EL (cell line): ENCODE data around the gene HIBCH.
"Not testable (repeated sequence)": the region's sequence is repeated elsewhere in the genome, so short reads cannot be mapped to it uniquely, and the experiment has no call there.

ENCODE experiments used
- DNase-seq: peaks from one replicate; pipeline ENCODE4 v3.0.0-alpha.2; 2016

Gene HIBCH

DNA sequence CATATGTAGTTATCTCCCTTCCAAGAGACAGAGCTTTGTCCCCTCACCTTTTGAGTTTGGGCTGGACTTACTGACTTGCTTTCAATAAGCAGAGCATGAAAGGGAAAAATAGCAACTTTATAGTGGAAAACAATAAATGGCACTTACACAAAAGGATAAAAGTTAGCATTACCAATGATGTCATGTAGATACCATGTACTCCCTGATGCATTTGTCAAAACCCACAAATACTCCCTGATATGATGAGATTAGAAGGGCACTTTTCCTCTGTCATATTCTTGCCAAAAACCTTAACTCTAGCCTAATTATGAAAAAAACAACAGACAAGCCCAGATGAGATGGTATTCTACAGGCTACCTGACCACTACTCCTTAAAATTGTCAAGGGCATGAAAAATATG lies 16.0 kb downstream of the HIBCH start:
- DNase-seq = peak; percentile 5

DNA sequence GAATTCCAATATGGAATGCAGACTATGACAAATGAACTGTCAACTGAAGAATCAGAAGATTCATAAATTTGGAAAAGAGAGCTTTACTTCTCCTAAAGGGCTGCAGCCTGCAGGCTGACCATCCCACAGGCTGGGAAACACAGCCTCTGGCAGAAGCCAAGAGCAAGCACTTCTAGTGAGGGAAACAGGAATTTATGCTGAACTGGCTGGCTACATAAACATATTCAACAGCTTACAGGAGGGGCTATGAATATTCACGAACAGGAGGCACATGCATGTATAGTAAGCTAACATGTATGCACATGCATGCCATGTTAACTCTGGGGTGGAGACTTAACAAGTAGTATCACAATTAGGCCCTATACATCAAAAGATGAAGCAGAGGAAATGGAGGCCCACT lies 17.6 kb downstream of the HIBCH start:
- no peak for DNase-seq

DNA sequence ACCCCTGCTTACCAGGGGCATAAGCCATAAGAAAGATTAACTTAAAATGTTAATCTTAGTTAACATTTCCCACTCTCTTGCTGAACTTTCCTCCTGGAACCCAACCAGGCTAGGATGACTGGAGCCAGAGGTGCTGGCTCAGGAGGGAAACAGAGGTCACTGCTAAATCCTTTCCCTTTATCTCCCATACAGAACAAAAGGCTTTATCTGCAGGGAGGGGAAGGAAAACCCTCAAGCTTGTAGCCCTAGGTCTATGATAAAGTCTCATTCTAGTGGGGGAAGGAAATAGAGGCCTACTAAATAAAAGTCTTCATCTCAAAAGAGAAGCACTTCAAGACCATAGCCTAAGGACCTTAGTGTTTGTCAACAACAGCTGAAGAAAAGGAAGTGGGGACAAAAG lies 18.6 kb downstream of the HIBCH start:
- DNase-seq = no peak

DNA sequence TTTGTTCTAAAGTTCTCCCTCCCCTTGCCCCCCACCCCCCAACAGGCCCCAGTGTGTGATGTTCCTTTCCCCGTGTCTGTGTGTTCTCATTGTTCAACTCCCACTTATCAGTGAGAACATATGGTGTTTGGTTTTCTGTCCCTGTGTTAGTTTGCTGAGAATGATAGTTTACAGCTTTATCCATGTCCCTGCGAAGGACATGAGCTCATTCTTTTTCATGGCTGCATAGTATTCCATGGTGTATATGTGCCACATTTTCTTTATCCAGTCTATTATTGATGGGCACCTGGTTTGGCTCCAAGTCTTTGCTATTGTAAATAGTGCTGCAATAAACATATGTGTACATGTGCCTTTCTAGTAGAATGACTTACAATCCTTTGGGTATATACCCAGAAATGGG lies 21.7 kb downstream of the HIBCH start:
- not testable (repeated sequence) for DNase-seq

DNA sequence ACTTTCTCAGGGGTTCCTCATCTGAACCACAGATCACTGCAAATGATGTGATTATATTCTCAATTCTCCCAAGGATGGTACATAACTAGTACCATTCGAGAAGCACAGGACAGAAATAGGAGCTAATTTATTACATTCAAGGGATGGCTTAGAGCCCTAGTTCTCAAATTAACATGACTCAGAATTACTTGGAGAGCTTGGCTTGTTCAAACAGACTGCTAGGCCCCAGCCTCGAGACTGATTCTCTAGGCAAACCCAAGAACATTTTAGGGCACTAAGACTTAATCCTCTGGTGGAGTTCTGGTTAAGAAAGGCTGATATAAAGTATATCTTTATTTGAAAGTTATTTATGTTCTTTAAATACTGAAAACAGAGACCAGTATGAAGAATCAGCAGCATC lies 35.8 kb downstream of the HIBCH start:
- no peak for DNase-seq

DNA sequence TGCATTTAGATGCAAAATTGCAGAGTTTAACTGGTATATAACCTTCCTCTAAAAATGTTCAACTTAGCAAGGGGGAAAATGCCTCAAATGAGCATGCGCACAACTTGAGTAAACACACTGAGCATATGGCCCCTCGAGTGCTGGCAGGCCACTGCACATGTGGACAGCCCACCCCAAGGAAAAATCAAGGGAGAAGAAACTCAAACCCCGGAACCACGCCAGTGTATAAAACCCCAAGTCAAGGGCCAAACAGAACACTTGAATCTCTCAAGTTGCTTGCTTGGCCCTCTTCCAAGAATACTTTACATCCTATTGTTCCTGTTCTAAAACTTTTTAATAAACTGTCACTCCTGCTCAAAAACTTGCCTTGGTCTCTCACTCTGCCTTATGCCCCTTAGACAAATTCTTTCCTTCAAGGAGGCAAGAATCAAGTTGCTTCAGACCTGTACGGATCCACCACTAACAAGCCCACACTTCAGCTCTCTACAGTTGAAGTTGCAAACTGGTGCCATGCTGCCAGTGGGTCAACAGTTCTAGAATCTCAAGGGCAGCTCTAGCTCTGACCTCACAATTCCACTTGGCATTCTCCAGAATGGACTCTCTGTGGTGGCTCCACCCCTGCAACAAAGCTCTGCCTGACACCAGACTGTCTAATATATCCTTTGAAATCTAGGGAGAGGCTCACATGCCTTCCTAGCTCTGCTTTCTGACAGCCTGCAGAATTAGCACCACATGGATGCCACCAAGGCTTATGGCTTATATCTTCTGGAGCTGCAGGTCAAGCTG lies 38.9 kb downstream of the HIBCH start:
- no peak for DNase-seq

DNA sequence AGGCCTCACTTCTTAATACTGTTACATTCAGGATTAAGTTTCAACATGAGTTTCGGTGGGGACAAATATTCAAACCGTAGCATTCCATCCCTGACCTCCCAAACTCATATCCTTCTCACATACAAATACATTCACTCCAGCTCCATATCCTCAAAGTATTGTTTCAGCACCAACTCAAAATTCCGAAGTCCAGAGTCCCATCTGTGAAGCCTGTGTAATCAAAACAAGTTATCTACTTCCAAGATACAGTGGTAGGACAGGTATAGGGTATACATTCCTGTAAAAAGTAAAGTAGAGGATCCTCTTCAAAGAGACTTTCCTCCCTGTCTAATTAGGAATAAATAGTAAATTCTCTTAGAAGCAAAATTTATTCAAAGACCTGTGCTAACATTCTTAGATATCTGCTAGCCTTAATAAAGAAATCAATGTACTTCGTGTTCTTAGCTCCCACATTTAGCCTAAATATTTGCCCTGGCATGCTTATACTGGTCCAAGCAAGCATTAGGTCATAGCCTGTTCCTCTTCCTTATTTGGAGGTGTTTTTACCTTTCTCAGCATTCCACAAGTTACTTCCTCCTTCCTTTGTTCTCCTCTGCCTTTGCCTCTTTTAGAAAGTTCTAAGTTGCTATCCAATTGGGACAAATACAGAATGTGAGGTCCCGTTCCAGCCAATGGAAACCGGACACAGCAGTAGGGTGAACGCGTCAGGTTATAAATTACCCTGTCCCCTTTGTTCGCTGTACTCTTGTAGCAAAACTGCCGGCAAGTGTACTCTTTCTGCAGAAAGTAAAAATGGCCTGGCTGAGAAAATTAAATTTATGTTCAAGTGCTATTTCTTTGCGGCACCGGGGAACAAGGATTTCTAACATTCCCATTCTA lies 40.1 kb downstream of the HIBCH start:
- DNase-seq = not testable (repeated sequence)

DNA sequence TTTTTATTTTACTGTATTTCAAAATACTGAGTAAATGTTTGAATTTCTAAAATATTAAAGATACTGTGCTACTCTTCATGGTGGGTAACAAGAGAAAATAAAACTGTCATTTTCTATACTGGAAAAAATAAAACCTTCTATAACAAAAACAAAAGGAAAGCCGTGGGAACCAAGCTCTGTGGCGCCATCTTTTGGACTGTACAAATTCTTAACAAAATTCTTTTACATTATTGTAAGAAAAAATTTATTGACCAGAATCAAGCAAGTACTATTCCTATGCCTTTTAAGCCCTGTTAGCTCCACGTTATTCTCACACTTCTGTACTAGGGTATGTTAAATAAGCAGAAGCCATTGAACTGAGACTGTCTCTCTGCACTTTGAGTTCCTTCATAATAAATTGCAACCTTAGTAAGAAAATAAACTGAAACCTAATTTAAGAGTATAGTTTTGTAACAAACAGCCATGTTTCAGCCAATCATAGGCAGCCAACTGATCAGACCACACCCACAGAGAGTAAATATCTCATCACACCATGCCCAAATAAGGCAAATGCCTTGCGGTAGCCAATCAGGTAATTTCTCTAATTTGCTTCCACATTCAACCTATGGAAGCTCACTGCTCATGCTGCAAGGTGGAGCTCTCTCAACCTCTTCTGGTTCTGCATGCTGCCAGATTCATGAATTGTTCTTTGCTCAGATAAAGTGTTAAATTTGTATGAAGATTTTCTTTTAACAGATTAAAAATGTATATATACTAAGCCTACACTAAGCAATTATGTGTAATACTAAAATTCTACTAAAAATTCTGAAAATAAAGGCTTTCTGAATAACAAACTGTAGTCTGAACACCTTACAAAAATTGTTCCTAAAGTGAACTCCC lies 42.2 kb downstream of the HIBCH start:
- DNase-seq = peak; percentile 49

DNA sequence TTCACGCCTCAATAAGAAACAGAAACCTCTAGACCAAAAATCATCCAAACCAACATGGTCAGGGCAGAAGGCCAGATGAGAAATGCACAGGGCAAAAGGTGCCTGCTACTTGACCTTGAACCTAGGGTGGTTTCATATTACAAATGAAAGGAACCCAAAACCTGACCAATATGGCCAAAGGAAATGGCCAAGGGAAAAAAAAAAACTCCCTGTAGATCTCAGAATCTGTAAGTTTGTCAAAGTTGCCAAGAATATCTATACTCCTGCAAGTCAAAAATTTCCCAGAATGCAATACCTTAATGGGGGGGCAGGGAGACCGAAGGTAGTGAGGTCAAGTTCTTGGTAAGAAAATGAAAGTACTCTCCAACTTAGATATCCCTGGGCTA lies 47.2 kb downstream of the HIBCH start:
- no peak for DNase-seq

DNA sequence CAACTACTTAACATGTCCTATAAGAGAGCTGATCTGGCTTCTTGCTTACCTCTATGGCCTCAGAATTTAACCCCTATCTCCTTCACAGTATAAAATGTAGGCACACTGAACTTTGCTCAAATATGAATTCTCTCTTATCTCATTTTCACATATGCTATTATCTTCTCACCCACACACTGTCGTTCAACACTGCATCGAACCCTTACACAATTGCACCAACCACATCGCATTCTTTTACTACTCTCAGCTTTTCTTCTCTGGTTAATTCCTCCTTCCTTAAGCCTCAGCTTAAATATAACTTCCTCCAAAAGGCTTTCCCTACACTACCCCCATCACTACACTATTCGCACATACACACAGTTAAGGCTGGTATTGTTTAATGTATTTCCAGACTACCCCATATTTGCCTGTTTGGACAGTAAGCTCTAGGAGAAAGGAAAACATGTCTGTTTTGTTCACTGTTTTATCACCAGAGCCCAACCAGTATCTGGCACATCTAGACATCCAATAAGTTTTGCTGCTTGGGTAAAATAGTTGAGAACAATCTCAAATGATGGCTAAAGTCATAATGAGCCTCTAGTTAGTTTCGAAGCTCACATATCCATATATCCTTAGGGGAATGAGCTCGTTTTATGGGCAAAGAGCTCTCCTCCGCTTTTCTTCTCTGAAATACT lies 47.7 kb downstream of the HIBCH start:
- DNase-seq = no peak

DNA sequence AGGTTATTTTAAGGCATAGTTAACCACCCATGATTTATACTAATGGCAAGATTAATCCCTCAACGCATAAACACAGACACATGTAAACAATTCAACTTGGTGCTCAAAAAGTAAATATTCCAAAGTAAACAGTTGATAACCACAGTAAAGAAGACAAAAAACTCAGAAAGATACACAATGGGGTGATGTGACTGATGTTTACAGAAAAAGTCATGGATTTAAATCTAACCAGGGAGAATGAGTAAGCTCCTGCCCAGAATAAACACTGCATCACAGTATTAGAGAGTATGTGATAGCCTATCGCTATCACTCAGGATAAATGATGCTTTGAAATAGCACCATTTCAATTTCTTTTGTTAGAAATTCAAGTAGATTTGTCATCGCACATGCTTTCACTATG lies 49.3 kb downstream of the HIBCH start:
- DNase-seq = no peak

DNA sequence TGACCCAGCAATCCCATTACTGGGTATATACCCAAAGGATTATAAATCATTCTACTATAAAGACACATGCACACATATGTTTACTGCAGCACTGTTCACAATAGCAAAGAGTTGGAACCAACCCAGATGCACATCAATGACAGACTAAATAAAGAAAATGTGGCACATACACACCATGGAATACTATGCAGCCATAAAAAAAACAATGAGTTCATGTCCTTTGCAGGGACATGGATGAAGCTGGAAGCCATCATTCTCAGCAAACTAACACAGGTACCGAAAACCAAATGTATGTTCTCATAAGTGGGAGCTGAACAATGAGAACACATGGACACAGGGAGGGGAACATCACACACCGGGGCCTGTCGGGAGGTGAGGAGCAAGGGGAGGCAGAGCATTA lies 49.9 kb downstream of the HIBCH start:
- DNase-seq = not testable (repeated sequence)

DNA sequence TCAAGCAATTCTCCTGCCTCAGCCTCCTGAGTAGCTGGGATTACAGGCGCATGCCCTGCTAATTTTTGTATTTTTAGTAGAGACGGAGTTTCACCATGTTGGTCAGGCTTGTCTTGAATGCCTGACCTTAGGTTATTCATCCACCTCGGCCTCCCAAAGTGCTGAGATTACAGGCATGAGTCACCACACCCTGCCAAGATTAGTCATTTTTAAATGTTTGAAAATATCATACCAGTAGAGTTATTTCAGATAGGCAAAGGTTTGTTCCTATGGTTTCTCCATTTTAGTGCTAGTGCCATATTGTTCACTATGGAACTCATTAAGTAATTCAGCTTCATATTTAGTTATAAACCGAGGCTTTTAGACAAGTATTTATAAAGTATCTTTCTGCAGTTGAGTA lies 52.3 kb downstream of the HIBCH start:
- DNase-seq = peak; percentile 86

DNA sequence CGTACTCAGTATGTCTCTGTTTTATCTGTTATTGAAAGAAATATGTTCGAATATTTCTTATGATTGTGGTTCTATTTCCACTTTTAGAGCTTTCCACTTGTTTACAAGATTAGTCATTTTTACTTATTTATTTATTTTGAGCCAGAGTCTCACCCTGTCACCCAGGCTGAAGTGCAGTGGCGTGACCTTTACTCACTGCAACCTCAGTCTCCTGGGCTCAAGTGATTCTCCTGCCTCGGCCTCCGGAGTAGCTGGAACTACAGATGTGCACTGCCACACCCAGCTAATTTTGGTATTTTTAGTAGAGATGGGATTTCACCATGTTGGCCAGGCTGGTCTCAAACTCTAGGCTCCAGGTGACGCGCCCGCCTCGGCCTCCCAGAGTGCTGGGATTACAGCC lies 53.3 kb downstream of the HIBCH start:
- DNase-seq = no peak

DNA sequence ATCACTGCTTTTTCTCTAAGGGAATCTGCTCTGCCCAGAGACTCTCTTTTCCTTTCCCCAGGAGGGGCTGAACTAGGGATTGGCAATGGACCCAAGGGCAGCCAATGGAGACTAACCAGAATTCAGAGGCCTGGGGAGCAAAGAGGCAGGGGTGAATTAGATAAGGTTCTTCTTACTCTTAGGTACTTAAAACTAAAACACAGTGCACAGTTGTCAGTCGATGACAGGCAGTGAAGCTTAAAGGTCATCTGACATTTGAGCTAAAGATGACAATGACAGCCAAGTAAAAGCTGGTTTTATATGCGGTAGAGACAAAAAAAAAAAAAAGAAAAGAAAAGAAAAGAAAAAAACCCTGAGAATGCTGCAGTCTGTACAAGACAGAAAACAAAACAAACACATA lies 57.8 kb downstream of the HIBCH start:
- no peak for DNase-seq

DNA sequence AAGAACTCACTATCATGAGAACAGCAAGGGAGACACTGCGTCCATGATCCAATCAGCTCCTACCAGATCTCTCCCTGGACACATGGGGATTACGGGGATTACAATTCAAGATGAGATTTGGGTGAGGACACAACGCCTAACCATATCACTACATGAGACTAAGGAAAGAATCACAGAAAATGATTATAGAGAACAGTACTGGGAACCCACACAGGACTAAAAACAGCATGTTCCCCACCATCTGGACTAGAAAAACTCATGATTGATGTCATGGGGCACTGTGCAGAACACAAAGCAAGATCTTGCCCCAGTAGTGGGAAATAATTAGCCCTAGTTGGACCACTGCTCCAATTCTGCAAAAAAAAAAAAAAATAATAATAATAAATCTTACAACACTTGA lies 63.5 kb downstream of the HIBCH start:
- DNase-seq = no peak

DNA sequence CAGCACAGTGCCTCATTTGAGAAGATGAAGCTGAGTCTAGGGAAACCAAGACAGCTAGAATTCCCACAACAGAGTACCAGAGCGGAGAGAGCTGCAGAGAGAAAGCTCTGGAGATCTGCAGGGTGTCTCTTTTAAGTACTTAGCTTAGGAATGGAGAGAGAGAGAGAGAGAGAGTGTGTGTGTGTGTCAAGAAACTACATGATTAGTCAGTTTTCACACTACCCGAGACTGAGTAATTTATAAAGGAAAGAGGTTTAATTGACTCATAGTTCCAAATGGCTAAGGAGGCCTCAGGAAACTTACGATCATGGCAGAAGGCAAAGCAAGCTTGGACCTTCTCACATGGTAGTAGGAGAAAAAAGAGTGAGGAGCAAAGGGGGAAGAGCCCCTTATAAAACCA lies 64.0 kb downstream of the HIBCH start:
- no peak for DNase-seq

DNA sequence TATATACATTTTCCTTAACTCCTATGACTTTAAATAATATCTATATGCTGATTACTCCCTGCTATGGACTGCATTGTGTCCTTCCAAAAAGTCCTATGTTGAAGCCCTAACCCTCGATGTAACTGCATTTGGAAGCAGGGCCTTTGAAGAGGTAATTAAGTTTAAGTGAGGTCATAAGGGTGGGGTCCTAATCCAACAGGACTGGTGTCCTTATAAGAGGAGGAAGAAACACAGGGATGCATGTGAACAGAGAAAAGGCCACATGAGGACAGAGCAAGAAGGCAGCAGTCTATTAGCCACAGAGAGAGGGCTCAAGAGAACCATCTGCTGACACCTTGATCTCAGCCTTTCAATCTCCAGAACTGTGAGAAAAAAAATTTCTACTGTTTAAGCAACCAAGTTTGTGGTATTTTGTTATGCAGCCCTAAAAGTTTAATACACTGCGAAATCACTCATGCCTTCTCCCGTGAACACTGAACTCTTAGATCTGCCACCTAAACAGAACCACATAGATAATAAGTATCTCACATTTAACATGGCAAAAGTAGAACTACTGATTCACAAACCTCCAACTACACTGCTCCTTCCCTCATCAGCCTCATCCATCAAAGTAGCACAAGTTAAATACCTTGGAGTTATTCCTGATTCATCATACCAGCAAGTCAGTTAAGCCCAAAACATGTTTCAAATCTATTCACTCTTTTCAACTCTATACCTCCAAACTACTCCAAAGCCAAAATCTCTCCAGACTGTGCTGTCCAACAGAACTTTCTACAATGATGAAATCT lies 65.4 kb downstream of the HIBCH start:
- DNase-seq = no peak

DNA sequence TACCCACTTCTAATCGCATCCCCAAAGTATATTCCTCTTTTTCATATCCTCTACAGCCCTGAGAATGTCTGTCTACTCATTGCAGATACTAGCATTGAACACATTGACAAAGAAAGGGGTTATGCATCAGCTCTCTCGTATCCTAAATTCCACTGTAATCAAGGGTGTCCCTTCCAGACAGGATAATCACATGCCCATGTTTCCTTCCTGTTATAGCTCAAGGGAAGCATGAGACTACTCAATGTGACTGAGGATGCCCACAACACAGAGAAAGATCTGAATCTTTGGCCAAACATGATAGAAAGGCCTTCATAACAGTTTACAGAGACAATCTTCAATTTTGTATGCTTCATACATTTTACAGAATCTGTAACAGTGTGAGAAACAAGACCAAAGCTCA lies 69.2 kb downstream of the HIBCH start:
- no peak for DNase-seq

DNA sequence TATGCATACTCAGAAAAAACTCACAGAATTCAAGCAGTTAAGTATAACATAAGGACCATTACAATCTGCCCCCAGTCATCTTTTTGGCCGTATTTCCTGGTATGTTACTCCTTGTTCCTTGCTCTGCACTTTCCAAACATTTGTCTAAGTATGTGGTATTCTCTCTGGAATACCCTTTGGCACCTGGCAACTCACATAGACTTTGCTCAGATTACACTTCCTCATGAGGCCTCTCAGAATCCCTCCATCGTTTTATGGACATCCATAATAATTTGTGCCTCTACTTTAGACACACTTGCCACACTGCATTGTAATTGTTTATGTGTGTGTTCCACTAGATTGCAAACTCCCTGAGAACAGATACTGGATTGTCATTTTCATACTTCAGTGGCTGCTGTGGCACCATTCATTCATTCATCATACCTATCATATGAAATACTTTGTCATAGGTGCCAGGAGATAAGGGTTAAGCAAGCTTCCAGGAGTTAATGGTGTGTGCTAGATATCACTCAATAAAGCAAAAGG lies 84.0 kb downstream of the HIBCH start:
- DNase-seq = no peak

DNA sequence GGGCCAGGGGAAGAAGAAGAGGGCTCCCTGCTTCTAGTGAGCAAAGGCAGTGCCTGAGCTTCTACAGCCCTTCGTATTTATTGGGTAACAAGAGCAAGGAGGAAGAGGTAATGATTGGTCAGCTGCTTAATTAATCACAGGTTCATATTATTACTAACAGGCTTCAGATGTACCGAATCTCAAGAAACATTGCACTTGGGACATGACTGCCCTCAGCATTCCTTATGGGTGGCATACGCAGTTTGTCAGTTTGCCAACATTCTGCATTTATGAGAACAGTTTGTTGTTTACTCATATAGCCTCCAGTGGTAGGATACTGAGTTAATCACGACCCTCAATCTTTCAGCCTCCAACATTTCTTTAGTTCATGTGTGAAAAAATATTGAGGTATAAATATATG lies 84.5 kb downstream of the HIBCH start:
- DNase-seq = peak; percentile 49

DNA sequence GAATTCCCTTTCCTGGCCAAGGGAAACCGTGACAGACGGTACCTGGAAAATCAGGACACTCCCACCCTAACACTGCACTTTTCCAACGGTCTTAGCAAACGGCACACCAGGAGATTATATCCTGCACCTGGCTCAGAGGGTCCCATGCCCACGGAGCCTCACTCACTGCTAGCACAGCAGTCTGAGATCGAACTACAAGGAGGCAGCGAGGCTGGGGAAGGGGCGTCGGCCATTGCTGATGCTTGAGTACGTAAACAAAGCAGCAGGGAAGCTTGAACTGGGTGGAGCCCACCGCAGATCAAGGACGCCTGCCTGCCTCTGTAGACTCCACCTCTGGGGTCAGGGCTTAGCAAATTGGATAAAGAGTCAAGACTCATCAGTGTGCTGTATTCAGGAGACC lies 95.6 kb downstream of the HIBCH start:
- DNase-seq = not testable (repeated sequence)
